Measurements from ENCODE around the gene IPO4. TPM values are rescaled to one million over a fixed set of nuclear protein-coding genes. Genes with fewer than 3 reads are reported as not detected.

Gene IPO4
- total RNA-seq, 1 experiment from 2014 or later = 53.2 TPM

DNA sequence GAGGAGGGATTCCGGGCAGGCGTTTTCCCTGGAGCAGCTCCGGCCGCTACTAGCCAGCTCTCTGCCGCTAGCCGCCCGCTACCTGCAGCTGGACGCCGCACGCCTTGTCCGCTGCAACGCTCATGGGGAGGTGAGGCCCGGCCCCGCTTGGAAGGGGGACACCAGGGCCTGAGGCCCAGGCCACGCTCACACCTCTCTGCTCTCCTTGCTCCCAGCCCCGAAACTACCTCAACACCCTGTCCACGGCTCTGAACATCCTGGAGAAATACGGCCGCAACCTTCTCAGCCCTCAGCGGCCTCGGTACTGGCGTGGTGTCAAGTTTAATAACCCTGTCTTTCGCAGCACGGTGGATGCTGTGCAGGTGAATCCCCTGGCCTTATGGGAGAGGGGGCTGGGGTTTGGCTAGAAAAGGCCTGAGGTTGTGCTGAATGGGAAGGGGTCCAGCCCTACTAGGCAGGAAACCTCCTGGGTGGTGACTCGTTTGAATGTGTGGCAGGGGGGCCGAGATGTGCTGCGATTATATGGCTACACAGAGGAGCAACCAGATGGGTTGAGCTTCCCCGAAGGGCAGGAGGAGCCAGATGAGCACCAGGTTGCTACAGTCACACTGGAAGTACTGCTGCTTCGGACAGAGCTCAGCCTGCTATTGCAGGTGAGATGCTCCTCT lies 40.7 kb downstream of the IPO4 start:
- DNase-seq (ENCODE audit: low spot score) = no peak

GRCh38 chr14:24146978-24147760 lies 41.4 kb downstream of the IPO4 start, which contains the start of gene RNF31:
RNF31 (plus strand) TSS chr14:24147498; CDS start chr14:24147699, 201 bp downstream.
- DNase-seq (ENCODE audit: low spot score) = peak; percentile 96

GRCh38 chr14:24146453-24146977 lies 42.1 kb downstream of the IPO4 start, which contains the start of gene PSME2:
PSME2 (minus strand) TSS chr14:24146610; CDS start chr14:24146581, 29 bp downstream.
- peak; percentile 90 for DNase-seq (ENCODE audit: low spot score)

DNA sequence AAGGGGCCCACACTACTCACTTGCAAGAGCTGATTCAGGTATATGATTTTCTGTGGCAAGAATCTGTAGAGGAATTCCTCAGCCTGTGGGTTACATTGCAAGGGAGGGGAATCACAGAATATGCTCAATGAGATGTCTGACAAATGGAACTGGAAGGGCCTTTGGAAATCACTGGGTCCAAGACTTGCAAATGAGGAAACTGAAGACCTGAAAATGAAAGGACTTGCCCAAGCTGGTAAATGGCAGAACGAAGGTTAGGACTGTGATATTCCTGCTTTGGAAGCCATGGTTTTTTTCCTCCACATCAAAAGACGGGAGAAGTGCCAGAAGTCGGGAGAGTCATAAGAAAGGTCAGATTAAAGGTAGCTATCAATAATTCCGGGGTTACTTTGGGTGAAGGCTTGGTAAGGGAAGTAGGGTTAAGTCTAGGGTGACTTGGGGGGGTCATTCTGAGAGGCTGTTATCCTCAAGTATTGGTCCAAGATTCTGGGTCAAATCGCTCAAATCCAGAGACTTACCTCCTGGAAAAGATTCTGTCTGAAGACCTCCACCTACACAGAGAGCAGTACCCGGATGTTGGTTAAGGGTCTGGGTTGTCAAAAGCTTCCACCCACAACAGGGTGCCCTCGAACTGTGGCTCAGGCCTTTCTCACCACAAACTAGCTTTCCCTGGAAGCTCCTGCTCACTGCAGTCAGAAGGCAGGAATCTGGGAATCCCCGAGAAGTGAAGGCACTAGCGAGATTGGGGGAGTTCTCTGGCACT lies 42.7 kb downstream of the IPO4 start:
- DNase-seq (ENCODE audit: low spot score) = no peak

- DNase-seq (ENCODE audit: low spot score) = no peak
Measured at GRCh38 chr14:24145219-24145618, 43.4 kb downstream of the IPO4 start.

DNA sequence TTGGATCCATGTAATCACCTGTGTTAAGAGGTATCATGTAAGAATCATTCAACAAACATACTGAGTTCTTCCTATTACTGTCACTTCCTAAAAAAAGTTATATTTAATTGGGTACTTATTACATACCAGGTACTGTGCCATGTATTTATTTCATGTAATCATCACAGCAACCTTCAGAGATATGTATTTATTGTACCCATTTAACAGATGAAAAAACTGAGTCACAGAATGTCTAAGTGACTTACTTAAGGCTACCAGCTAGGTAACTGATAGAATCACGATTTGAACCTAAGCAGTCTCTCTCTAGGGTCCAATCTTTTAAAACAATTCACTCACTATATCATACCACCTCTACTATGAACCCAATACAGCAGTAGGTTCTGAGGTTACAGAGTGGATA lies 44.2 kb downstream of the IPO4 start:
- no peak for DNase-seq (ENCODE audit: low spot score)

DNA sequence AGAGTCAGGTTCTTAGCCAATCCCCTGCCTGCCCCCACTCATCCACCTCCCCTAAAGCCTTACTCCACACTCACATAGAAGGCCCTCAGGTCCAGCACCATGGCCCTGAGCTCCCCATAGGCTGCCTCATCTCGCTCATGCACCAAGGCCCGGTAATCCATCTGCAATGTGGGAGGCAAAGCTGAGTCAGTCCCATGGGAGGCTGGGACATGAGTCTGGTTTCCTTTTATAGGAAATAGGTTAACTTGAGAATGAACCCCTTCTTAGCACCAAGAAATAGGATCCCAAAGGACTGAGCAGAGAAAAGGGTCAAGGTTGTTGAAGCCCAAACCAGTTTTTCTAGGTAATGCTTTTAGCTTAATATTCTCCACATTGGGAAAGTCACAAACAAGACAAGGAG lies 45.1 kb downstream of the IPO4 start:
- DNase-seq (ENCODE audit: low spot score) = no peak

DNA sequence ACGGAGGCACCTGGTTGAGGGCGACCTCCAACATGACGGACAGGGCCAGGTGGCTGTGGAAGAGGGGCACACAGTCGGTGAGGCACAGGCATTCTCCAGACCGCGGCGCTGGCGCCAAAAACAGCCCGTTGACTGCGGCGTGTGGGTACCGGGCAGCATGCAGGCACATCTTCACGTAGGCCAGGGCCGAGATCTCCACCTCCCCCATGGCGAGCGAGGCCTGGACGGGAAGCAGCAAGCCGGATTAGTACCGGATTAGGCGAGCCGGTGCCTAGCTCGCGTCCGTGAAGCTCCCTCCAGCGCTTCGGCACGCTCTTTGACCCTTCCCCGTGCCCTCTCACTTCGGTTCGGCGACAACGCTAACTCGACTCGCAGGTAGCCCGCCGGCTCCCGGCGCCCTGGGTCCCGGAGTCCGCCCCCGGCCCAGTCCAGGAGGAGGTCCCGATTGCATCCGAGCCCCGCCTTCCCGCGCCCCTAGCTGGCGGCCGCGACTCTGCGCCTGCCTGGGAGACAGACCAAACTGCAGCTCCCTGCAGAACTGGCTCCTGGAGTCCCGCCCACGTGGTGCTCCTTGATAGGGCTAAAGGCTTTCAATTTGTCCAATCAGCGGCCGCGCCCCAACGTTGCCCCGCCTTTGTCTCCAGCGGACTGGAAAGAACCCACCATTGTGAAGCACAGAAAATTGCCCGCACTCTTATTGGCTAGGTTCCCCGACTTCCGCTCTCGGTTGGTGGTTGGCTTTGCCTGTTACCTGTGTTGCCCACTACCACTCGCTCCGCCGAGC lies 47.3 kb downstream of the IPO4 start, which contains the start of gene EMC9:
Gene EMC9, minus strand, starts transcription at position 495 of the 784 bp plus-strand sequence. Its CDS starts 287 bp downstream, at position 208.
- DNase-seq (ENCODE audit: low spot score) = peak; percentile 96

GRCh38 chr14:24139272-24139934 lies 49.2 kb downstream of the IPO4 start:
- no peak for DNase-seq (ENCODE audit: low spot score)

- no peak for DNase-seq (ENCODE audit: low spot score)
Measured at GRCh38 chr14:24138396-24139271, 50.0 kb downstream of the IPO4 start.

GRCh38 chr14:24137529-24138395 lies 50.9 kb downstream of the IPO4 start:
- DNase-seq (ENCODE audit: low spot score) = no peak

DNA sequence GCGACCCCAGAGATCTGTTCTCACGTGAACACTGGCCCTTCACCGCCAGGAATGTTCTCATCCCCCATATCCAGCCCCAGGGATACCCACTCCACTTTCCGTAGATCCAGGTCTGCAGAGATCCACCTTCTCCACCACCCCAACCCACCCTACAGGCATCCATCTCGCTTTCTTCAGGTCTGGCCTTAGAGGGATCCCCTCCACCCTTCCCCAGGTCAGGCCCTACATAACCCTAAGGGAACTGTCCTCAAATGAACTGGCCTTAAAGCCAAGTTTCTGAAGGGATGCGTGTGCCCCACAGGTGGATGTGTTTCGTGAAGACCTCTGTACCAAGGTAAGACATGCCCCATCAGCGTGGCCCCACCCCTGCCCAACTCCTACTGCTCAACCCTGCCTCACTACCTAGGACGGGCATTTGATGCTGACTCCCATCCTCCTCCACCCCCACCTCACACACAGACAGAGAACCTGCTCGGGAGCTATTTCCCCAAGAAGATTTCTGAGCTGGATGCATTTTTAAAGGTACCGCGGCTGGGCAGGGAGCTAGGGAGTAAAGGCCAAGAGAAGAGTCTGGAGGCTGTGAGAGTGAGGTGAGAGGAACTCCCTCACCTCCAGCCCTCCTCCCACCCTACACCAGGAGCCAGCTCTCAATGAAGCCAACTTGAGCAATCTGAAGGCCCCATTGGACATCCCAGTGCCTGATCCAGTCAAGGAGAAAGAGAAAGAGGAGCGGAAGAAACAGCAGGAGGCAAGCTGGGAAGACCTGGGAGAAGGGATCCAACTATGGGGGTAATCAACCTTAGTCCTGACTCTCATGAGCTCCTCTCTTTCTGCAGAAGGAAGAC lies 51.7 kb downstream of the IPO4 start:
- no peak for DNase-seq (ENCODE audit: low spot score)

DNA sequence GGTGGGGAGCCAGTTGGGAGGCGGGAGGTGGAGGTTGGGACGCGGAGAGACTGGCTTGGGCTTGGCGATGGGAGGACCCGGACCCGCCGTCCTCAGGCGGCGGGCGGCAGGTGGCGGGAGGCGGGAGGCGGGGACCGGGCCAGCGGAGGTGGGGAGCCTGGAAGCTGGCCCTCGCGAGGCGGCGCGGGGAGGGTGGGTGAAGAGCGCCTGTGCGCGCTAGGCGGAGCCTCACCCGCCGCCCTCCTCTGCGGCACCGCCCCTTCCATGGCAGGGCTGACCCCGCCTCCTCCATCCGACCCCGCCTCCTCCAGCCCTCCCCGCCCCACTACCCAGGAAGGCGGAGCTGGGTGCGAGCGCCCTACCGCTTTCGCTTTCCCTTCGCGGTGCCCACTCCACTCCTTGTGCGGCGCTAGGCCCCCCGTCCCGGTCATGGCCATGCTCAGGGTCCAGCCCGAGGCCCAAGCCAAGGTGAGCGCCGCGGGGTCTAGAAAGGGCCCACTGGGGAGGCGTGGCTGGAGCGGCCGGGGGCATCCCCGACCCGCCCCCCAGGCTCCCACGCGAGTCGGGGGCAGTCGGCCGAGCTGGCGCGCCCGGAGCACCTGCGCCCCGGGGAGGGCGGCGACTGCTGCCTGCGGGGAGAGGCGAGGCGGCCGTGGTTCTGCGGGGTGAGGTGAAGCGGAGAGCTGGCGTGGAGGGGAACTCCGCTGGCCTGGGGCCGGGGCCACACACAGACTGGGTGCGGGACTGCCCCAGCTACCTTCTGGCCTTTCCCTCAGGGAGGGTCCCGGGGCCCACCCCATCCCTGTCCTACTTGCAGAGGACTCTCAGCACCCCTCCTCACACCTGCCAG lies 52.6 kb downstream of the IPO4 start, which contains the start of gene PSME1:
Gene PSME1, plus strand, starts transcription at position 361 of the 850 bp plus-strand sequence. Its CDS starts 69 bp downstream, at position 430.
- peak; percentile 64 for DNase-seq (ENCODE audit: low spot score)

GRCh38 chr14:24135584-24135833 lies 53.1 kb downstream of the IPO4 start:
- no peak for DNase-seq (ENCODE audit: low spot score)

GRCh38 chr14:24133735-24134134 lies 54.9 kb downstream of the IPO4 start:
- DNase-seq (ENCODE audit: low spot score) = no peak

DNA sequence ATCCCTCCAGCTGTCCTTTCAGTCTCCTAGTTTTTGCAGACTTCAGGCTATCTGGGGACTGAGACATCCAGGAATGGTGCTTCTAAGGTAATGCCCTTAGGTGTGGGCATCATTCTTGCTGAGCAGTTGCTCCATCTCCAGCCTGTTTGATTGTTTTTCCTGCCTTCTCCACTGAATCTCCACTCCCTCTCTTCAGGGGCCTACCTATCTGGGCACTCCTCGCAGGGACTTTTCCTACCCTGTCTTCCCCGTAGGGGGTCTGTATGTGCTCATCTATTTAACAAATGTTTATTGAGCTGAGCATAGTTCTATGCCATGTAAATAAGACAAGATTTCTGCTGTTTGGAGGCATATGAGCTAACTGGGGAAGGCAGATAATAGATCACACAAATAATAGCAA lies 55.6 kb downstream of the IPO4 start:
- no peak for DNase-seq (ENCODE audit: low spot score)

All from A172 (cell line).